Tibial nerve (tissue), 4 donors: Measurements from ENCODE around the gene RAPH1. TPM values are rescaled to one million over a fixed set of nuclear protein-coding genes. Genes with fewer than 3 reads are reported as not detected.

Experiments used
- DNase-seq, 2 donors: peaks; one replicate each; pipeline ENCODE4 v3.0.0-alpha.2; 2019; ENCODE audit warnings: low spot score in 2 of 2
- H3K27ac ChIP-seq, 4 donors: fragments of 200-600 bp; sonication (generic) in 3 of 4; one replicate each; pipeline ENCODE4 v1.5.1; 2017 to 2019; ENCODE audit warnings: mild to moderate bottlenecking in 1 of 4
- H3K27me3 ChIP-seq, 2 donors: fragments of 200-600 bp; sonication (generic) in 1 of 2; one replicate each; pipeline versions ENCODE4 v1.5.1 to v1.6.0; 2017 to 2019
- H3K36me3 ChIP-seq, 3 donors: fragments of 200-600 bp; sonication (generic); one replicate each; pipeline ENCODE4 v1.5.1; 2018 to 2019
- H3K4me1 ChIP-seq, 4 donors: fragments of 200-600 bp; sonication (generic) in 3 of 4; one replicate each; pipeline ENCODE4 v1.5.1; 2017 to 2019
- H3K4me3 ChIP-seq, 4 donors: fragments of 200-600 bp; sonication (generic) in 3 of 4; one replicate each; pipeline ENCODE4 v1.5.1; 2017 to 2019; ENCODE audit warnings: mild to moderate bottlenecking in 1 of 4, moderate library complexity in 1 of 4
- H3K9me3 ChIP-seq, 4 donors: fragments of 200-600 bp; sonication (generic) in 3 of 4; one replicate each; pipeline ENCODE4 v1.5.1; 2017 to 2019
- EP300 ChIP-seq, 2 donors: sonication (generic); formaldehyde crosslinking; IDR thresholded peaks; one replicate each; pipeline ENCODE4 v1.6.1; 2017; ENCODE audit warnings: antibody characterized with exemption in 2 of 2, mild to moderate bottlenecking in 1 of 2
- POLR2A ChIP-seq, 2 donors: fragments of 450-650 bp; IDR thresholded peaks; one replicate each; pipeline ENCODE4 v1.6.1; 2017; ENCODE audit warnings: antibody characterized with exemption in 2 of 2, mild to moderate bottlenecking in 2 of 2, moderate library complexity in 2 of 2
- WGBS, 2 donors: methylation state at CpG; one replicate each; pipeline ENCODE4 v1.1.5; 2018; 5-methylcytosine and 5-hydroxymethylcytosine counted together
- total RNA-seq, 4 donors: library from RNA; depleted of rRNA; stranded (reverse); fragments of >200 nt; gene quantifications; one replicate each; pipeline ENCODE4 v1.1.0, GENCODE V29; 2016
- TF ChIP-seq, protein P1 (sequence below), 5 experiments: fragments of 200-600 bp in 3 of 5; fragments of 450-650 bp in 2 of 5; sonication (generic) in 3 of 5; IDR thresholded peaks; one replicate each; pipeline ENCODE4 v1.5.1; 2016 to 2019; ENCODE audit warnings: antibody characterized with exemption in 5 of 5, mild to moderate bottlenecking in 3 of 5, moderate library complexity in 2 of 5

The RAPH1 gene, protein sequence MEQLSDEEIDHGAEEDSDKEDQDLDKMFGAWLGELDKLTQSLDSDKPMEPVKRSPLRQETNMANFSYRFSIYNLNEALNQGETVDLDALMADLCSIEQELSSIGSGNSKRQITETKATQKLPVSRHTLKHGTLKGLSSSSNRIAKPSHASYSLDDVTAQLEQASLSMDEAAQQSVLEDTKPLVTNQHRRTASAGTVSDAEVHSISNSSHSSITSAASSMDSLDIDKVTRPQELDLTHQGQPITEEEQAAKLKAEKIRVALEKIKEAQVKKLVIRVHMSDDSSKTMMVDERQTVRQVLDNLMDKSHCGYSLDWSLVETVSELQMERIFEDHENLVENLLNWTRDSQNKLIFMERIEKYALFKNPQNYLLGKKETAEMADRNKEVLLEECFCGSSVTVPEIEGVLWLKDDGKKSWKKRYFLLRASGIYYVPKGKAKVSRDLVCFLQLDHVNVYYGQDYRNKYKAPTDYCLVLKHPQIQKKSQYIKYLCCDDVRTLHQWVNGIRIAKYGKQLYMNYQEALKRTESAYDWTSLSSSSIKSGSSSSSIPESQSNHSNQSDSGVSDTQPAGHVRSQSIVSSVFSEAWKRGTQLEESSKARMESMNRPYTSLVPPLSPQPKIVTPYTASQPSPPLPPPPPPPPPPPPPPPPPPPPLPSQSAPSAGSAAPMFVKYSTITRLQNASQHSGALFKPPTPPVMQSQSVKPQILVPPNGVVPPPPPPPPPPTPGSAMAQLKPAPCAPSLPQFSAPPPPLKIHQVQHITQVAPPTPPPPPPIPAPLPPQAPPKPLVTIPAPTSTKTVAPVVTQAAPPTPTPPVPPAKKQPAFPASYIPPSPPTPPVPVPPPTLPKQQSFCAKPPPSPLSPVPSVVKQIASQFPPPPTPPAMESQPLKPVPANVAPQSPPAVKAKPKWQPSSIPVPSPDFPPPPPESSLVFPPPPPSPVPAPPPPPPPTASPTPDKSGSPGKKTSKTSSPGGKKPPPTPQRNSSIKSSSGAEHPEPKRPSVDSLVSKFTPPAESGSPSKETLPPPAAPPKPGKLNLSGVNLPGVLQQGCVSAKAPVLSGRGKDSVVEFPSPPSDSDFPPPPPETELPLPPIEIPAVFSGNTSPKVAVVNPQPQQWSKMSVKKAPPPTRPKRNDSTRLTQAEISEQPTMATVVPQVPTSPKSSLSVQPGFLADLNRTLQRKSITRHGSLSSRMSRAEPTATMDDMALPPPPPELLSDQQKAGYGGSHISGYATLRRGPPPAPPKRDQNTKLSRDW
- 10 to 100 TPM; 35.4 to 60.0 (median 44.4) TPM for total RNA-seq

DNA sequence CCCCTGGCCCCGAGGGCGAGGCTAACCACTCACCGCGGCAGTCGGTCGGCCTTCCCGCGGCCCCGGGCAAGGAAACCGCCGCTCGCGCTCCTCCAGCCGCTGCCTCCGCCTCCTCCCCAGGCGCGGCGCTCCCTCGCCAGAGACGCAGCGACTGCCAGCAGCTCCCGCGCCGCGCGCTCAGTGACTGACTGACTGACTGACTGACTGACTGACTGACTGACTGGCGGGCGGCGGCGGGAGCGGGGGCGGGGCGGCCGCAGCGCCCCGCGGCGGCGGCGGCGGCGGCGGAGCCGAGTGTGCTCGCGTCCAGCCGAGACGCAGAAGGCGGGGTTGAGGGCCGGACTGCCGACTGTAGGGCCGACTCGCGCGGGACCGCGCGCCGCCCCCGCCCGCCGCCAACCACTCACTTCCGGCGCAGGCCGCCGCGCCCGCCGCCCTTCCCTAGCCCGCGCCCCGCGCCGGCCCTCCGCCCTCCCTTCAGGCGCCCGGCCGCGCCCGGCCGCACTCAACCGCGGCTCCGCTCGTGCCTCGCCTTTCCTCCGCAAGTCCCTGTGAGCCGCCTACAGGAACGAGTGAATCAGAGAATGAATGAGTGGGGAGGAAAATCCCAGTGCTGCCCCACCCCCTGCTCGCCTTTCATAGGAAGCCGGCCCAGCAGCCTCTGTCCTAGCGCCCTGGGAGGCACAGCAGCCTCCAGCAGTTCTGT lies at the start of gene RAPH1:
TSS of gene RAPH1 (minus strand) at position 224 of the 706 bp plus-strand sequence. CDS start 39,948 bp downstream, outside the sequence.
- peak within 1 kb of the TSS; percentile 78 to 94 (median 84) for H3K4me3 ChIP-seq
- TF ChIP-seq EP300 (IDR thresholded peaks at IDR 0.05) = no peak
- TF ChIP-seq POLR2A (IDR thresholded peaks at IDR 0.05) = peak in 1 of 2 donors; percentile 52
- TF ChIP-seq, protein P1, sequence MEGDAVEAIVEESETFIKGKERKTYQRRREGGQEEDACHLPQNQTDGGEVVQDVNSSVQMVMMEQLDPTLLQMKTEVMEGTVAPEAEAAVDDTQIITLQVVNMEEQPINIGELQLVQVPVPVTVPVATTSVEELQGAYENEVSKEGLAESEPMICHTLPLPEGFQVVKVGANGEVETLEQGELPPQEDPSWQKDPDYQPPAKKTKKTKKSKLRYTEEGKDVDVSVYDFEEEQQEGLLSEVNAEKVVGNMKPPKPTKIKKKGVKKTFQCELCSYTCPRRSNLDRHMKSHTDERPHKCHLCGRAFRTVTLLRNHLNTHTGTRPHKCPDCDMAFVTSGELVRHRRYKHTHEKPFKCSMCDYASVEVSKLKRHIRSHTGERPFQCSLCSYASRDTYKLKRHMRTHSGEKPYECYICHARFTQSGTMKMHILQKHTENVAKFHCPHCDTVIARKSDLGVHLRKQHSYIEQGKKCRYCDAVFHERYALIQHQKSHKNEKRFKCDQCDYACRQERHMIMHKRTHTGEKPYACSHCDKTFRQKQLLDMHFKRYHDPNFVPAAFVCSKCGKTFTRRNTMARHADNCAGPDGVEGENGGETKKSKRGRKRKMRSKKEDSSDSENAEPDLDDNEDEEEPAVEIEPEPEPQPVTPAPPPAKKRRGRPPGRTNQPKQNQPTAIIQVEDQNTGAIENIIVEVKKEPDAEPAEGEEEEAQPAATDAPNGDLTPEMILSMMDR (IDR thresholded peaks at IDR 0.05) = peak in 2 of 5 experiments; percentile 11 to 42
- H3K27ac ChIP-seq = peak within 1 kb of the TSS; percentile 65 to 95 (median 89)
- H3K4me1 ChIP-seq = peaks cover 0 to 38% (median 7%) of the 10 kb centered on the region in 4 donors
- DNase-seq = peak; percentile 48 to 52
- no peaks in the 10 kb centered on the region for H3K27me3 ChIP-seq
- WGBS, 2 donors = 0% methylated on average over 20 to 27 of the region's 92 CpGs
- peaks cover 0 to 4% (median 0%) of the 10 kb centered on the region in 4 donors for H3K9me3 ChIP-seq
- H3K36me3 ChIP-seq = no peaks in the 10 kb centered on the region

DNA sequence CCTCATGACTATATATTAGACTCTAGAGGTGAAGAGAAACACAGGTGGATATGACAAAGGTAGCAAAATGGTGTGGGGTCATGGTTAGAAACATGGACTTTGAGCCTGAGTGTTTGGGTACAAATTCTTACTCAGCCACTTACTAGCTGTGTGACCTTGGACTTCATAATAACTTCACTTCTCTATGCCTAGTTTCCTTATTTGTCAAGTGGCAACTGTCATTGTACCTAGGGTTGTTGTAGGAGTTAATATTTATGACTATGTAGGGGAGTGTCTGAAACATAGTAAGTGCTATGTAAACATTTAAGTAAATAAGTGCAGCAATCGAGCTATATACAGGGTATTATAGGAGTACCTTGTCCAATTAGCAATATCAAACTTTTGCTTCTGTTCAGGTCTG lies 49.7 kb upstream of the RAPH1 start:
- WGBS, 2 donors = 88 to 98% methylated on average over 1 of the region's 1 CpG
- H3K36me3 ChIP-seq = no peaks in the 10 kb centered on the region
- H3K27me3 ChIP-seq = no peaks in the 10 kb centered on the region
- DNase-seq = no peak
- H3K27ac ChIP-seq = no peak overlapping the region
- TF ChIP-seq EP300 (IDR thresholded peaks at IDR 0.05) = no peak
- H3K4me3 ChIP-seq = no peak overlapping the region
- no peaks in the 10 kb centered on the region for H3K9me3 ChIP-seq
- H3K4me1 ChIP-seq = peaks cover 0 to 20% (median 0%) of the 10 kb centered on the region in 4 donors

DNA sequence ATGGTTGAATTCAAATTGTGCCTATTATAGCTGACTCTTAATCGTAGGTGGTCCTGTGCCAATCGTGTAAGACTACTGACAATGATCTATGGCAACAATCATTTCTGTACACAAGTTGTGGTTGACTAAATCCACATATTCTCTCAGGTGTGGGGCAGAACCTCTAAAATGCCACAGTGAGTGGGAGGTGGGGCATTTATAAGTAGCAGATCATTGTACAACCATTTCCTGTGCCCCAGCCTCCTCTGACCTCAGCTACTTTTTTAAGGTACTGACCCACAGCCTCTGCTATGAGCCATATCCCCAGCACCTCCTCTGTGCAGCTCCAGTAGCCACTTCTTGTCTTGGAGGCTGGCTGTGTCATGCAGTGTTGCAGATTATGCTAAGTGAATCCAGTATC lies 48.6 kb upstream of the RAPH1 start:
- Histone ChIP-seq H3K27ac (no peak overlapping the region), H3K27me3 (no peaks in the 10 kb centered on the region)
- 83 to 89% methylated on average over 2 of the region's 2 CpGs for WGBS, 2 donors

DNA sequence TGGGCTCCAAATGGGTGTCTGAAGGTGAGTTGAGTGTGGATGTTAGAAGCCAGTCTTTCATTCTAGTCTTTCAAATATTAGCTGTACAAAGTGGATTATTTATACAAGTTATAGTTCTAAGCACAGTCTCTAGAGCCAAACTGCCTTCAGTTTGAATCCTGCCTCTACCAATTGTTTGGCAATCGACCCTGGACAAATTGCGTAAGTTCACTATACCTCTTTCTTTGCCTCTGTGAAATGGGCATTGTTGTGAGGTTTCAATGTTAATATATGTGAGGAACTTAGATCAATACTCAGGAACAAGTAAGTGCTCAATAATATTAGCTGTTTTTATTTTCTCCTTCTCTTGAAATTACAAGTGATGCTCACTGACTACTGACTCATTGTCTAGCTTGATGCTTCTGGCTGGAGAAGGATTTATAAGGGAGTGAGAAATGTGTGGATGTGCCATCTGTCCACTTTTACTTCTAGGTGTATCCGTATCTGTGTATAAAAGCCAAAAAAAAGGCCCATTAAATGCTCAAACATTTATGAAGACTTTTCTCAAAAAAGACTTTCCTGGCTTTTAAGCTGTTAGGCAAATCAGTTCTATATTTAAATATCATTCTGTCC lies 48.1 kb upstream of the RAPH1 start:
- peaks cover 0 to 20% (median 0%) of the 10 kb centered on the region in 4 donors for H3K4me1 ChIP-seq
- no peak for TF ChIP-seq EP300 (IDR thresholded peaks at IDR 0.05)
- TF ChIP-seq, protein P1 (IDR thresholded peaks at IDR 0.05) = no peak
- no peak for TF ChIP-seq POLR2A (IDR thresholded peaks at IDR 0.05)
- WGBS, 2 donors = 89 to 95% methylated on average over 3 of the region's 3 CpGs
- H3K36me3 ChIP-seq = no peaks in the 10 kb centered on the region
- H3K27ac ChIP-seq = no peak overlapping the region
- H3K4me3 ChIP-seq = no peak overlapping the region
- H3K27me3 ChIP-seq = no peaks in the 10 kb centered on the region
- DNase-seq = no peak
- H3K9me3 ChIP-seq = no peaks in the 10 kb centered on the region

More for the DNA sequence above, 48.6 kb upstream of the RAPH1 start:
- TF ChIP-seq, protein P1 (IDR thresholded peaks at IDR 0.05) = no peak
- TF ChIP-seq EP300 (IDR thresholded peaks at IDR 0.05) (no peak), POLR2A (IDR thresholded peaks at IDR 0.05) (no peak)
- Histone ChIP-seq H3K4me3 (no peak overlapping the region), H3K36me3 (no peaks in the 10 kb centered on the region), H3K9me3 (no peaks in the 10 kb centered on the region), H3K4me1 (peaks cover 0 to 20% (median 0%) of the 10 kb centered on the region in 4 donors)
- no peak for DNase-seq
